ENCODE results near the gene RSPH1.

Gene RSPH1

GRCh38 chr21:42513985-42514882, 18.2 kb upstream of the RSPH1 start:
- peak in 2 of 3 donors; percentile 32 to 68 for DNase-seq (ENCODE audit: low read depth in 3 of 3)

- DNase-seq (ENCODE audit: low read depth in 3 of 3): peak in 1 of 3 donors; percentile 27
Measured at GRCh38 chr21:42513151-42513984, 17.3 kb upstream of the RSPH1 start, which contains the start of gene SLC37A1. Gene SLC37A1 (plus strand): TSS chr21:42513852. CDS start chr21:42518455, 4,603 bp downstream.

GRCh38 chr21:42512346-42513034, 16.5 kb upstream of the RSPH1 start:
- DNase-seq (ENCODE audit: low read depth in 3 of 3): no peak

- no peak for DNase-seq (ENCODE audit: low read depth in 3 of 3)
Measured at GRCh38 chr21:42509244-42509643, 13.2 kb upstream of the RSPH1 start.

GRCh38 chr21:42508371-42508770, 12.3 kb upstream of the RSPH1 start:
- no peak for DNase-seq (ENCODE audit: low read depth in 3 of 3)

GRCh38 chr21:42507418-42507817, 11.4 kb upstream of the RSPH1 start:
- DNase-seq (ENCODE audit: low read depth in 3 of 3): no peak

- DNase-seq (ENCODE audit: low read depth in 3 of 3): no peak
Measured at GRCh38 chr21:42505090-42505726, 9.2 kb upstream of the RSPH1 start.

GRCh38 chr21:42503711-42504110, 7.7 kb upstream of the RSPH1 start:
- DNase-seq (ENCODE audit: low read depth in 3 of 3): no peak

GRCh38 chr21:42500736-42501135, 4.7 kb upstream of the RSPH1 start:
- no peak for DNase-seq (ENCODE audit: low read depth in 3 of 3)

- no peak for DNase-seq (ENCODE audit: low read depth in 3 of 3)
Measured at GRCh38 chr21:42500225-42500624, 4.2 kb upstream of the RSPH1 start.

GRCh38 chr21:42499444-42500112, 3.6 kb upstream of the RSPH1 start:
- no peak for DNase-seq (ENCODE audit: low read depth in 3 of 3)

- no peak for DNase-seq (ENCODE audit: low read depth in 3 of 3)
Measured at GRCh38 chr21:42498012-42498411, 2.0 kb upstream of the RSPH1 start.

GRCh38 chr21:42496839-42497202, 797 bp upstream of the RSPH1 start:
- DNase-seq (ENCODE audit: low read depth in 3 of 3): no peak

GRCh38 chr21:42495765-42496119, 282 bp downstream of the RSPH1 start:
- no peak for DNase-seq (ENCODE audit: low read depth in 3 of 3)

GRCh38 chr21:42495027-42495426, 997 bp downstream of the RSPH1 start:
- no peak for DNase-seq (ENCODE audit: low read depth in 3 of 3)

GRCh38 chr21:42493109-42494060, 2.6 kb downstream of the RSPH1 start:
- DNase-seq (ENCODE audit: low read depth in 3 of 3): no peak

- DNase-seq (ENCODE audit: low read depth in 3 of 3): no peak
Measured at GRCh38 chr21:42492201-42492600, 3.8 kb downstream of the RSPH1 start.

GRCh38 chr21:42491328-42491727, 4.7 kb downstream of the RSPH1 start:
- no peak for DNase-seq (ENCODE audit: low read depth in 3 of 3)

GRCh38 chr21:42490720-42491119, 5.3 kb downstream of the RSPH1 start:
- no peak for DNase-seq (ENCODE audit: low read depth in 3 of 3)

GRCh38 chr21:42489991-42490390, 6.0 kb downstream of the RSPH1 start:
- DNase-seq (ENCODE audit: low read depth in 3 of 3): no peak

Data from stimulated activated CD4-positive, alpha-beta T cell treated with anti-CD3 and anti-CD28 coated beads, TNF-alpha, amount 100 ng/mL, for 48 hours (primary cell).